HG02610 (cell line): Measurements from ENCODE around the gene ESPN.
A peak's percentile ranks its signal among the peaks of the same experiment; 100 is the strongest.

Experiments
- ATAC-seq: cut with Tn5 transposase; IDR thresholded peaks from one replicate; pipeline ENCODE4 v1.9.1; 2021; ENCODE audit warnings: mild to moderate bottlenecking, moderate library complexity; ENCODE audit not compliant: unreplicated experiment

The ESPN gene

DNA sequence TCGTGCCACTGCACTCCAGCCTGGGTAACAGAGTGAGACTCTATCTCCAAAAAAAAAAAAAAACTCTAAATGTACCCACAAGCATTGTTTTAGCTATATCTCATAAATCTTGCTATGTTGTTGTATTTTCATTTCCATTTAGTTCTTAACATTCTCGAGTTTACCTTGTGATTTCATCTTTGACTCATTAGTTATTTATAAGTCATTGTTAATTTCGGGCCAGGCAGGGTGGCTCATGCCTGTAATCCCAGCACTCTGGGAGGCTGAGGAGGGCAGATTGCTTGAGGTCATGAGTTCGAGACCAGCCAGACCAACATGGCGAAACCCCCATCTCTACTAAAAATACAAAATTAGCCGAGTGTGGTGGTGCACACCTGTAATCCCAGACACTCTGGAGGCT, 16.6 kb upstream of the ESPN start:
- ATAC-seq: no peak

DNA sequence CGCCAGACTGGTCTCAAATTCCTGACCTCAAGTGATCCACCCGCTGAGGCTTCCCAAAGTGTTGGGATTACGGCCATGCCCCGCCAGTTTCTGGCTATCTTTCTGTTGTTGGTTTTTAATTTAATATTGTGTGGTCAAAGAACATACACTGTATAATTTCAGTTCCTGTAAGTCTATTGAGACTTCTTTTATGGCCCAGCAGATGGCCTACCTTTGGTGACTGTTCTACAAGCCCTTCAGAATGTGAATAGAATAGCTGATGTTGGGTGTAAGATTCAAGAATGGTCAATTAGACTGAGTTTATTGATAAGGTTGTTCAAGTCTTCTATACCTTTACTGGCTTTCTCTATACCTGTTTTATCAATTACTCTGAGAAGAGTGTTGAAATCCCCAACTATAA, 15.5 kb upstream of the ESPN start:
- no peak for ATAC-seq

DNA sequence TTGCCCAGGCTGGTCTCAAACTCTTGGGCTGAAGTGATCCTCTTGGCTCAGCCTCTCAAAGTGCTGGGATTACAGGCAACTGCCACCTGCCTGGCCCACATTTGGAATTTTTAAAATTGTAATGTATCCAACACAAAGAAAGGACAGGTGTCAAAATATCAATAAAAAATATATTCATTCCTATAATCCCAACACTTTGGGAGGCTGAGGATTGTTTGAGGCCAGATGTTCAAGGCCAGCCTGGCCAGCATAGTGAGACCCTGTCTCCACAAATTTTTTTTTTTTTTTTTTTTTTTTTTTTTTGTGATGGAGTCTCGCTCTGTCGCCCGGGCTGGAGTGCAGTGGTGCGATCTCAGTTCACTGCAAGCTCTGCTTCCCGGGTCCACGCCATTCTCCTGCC, 14.8 kb upstream of the ESPN start:
- ATAC-seq: no peak

DNA sequence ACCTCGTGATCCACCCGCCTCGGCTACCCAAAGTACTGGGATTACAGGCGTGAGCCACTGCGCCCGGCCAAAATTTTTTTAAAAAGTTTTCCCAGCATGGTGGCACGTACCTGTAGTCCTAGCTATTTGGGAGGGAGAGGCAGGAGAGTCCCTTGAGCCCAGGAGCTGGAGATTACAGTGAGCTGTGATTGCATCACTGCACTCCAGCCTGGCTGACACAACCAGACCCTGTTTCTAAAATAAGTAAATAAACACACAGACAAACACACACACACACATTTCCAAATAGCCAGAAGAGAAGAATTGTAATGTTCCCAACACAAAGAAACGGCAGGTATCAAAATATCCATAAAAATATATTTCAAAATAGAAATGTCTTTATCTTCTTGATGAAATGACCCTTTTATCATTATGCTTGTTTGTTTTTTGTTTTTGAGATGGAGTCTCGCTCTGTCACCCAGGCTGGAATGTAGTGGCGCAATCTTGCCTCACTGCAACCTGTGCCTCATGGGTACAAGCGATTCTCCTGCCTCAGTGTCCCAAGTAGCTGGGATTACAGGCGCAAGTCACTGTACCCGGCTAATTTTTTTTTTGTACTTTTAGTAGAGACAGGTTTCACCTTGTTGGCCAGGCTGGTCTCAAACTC, 14.2 kb upstream of the ESPN start:
- no peak for ATAC-seq

DNA sequence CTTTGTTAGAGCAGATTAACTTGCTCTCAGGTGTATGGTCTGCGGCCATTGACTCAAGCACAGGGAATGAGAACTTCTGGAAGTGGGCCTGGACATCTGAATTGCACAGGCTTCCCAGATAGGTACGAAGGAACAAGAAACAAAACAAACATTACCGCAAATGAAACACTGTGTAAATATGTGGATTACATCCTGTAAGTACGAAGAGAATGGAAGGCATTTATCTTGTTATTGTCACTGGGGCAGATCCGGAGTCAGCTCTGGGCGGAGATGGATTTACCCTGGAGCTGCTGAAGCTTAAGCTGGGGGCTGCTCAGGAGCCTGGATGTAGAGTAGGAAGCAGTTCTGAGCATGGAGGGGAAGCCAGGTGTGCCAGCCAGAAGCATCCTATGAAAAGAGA, 11.7 kb upstream of the ESPN start:
- ATAC-seq: no peak

DNA sequence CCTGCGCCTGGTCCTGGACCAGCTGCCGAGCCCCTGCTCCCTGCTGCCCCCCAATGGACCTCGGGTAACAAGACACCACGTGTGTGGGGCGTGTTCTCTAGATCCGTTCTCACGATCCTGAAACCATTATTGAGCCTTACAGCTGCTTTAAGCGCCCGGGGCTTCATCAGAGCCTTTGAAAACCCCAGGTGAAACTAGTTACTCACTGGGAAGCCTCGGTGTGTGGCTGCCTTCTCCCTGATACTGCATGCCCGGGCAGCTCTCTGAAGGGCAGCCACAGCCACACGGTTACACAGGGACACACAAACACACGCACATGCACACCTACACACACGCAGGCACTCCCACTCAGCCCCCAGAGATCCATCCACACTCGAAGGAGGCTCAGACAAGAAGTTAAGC, 10.1 kb upstream of the ESPN start:
- peak; percentile 75 for ATAC-seq

DNA sequence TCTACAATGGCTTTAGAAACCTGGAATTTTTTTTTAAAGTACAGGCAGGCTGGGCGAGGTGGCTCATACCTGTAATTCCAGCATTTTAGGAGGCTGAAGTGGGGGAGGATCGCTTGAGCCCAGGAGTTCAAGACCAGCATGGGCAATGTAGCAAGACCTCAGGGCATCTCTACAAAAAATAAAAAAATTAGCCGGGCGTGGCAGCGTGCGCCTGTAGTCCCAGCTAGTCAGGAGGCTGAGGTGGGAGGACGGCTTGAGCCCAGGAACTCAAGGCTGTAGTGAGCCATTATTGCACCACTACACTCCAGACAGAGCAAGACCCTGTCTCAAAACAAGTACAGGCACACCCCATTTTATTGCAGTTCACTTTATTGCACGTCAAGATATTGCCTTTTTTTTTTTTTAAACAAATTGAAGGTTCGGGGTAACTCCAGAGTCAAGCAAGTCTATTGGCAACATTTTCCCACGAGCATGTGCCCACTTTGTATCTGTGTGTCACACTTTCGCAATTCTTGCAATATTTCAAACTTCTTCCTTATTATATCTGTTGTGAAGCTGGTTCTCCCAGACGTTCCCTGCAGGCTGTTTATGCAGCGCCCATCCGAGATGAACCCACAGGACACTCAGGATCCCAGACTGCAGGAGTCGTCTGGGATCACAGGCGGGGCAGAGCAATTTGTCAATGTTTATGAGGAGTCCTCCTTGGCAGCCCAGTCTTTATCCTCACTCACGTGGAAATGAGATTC, 9.5 kb upstream of the ESPN start:
- ATAC-seq: no peak

DNA sequence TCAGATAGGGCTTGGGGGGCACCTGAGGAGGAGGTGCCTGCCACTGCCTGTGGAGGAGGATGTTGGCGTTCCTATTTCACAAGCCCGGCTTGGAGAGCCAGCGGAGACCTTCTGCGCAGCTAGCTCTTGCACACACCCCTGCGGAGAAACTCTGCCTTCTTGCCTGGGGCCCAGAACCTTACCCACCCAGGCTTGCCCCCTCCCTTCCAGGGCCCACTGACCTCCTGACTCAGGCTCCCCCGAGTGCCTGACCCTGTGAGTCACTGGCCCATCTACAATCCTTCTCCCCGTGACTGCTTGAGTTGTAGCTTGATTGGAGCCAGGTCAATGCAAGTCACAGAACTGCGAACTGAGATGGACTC, 8.3 kb upstream of the ESPN start:
- ATAC-seq: no peak

DNA sequence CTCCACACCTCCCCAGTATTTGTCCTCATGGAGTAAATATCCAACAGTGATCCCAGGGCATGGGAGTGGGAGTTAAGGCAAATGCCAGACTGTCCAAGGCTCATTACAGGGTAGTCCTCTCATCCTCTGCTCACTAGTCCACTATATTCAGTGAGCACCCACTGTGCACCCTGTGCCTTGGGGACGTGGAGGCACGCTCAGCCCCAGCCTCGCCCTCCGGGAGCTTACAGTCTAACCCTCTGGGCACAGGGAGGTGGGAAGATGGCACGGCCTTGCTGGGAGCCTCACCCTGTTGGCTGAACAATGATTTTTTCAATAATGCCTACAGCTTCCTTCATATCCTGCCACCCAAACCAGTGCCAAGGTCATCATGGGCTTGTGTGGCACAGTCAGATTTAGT, 7.7 kb upstream of the ESPN start:
- ATAC-seq: no peak

DNA sequence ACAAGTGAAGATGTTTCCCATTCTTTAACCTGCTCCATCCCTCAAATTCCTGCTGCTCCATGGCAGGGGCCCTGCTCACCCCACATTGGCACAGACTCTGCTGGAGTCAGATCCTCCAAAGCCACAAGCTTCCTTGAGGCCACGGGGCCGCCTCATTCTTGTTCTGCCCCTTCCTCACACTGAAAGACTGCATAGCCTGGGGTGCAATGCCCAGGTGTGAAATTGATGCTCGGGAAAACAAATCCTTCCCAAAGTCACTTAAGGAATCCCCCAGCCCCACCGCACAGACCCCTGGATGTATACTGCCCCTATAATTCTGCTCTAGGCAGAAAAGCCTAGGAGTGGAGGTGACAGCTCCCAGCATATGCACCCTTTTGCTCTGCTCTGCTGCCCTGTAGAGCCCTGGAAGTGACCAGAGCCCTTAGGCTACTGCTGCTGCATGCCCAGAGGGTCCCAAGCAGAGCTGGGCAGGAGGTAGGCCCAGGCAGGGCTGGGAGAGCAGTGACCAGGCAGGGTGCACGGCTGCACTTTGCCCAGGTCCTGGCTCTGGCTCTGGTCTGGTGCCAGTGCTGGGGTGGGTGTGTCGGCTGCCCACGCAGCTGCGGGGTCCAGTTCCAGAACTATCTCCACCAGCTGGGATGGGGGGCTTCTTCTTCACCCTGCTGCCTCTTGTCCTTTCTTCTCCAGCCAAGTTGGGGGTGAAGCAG, 6.5 kb upstream of the ESPN start:
- ATAC-seq: no peak

DNA sequence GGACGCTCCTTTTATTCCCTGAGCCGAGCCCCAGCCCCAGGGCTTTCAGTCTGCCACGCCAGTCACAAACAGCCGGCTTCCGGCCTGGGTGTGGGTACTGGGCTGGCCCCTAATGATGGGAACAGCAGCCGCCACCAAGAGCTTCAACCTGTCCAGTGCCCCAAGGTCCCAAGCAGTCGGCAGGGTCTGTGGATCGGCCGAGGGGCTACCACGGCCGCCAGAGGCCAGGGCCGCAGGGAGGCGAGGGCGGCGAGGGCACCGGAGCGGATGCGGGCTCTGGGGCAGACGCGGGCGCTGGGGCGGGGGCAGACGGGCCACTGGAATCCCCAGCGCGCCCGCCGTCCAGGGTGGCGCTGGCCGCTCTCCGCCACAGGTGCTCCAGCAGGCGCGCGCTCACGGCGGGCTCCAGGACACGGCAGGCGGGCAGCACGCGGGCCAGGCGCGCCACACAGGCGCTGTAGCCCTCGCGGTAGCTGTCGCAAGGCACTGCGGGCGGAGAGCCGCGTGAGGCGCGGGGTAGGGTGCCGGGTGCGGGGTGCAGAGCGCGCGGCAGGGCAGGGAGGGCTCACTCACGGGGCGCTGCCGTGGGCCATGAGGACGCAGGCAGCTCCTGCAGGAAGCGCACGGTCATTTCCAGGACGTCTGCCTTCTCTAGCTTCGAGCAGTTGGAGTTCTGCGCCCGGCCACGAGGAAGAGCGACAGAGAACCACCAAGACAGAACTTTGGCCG, 5.7 kb upstream of the ESPN start:
- ATAC-seq: no peak

DNA sequence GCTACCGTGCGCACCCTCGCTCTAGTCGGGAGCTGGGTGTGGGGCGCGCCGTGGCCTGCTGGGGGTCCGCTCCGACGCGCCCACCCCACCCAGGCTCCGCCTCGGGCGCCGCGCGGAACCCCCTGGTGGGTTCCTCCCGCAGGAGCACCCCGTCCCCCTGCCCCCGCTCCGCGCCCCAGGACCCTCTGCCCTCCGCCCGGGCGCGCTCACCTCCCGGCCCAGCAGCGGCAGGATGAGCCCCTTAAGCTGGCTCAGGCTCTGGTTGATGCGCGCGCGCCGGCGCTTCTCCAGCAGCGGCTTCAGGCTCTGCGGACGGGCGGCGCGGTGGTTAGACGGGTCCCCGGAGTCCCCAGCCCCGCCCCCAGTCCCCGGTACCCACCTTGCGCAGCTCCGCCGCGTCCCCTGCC, 5.2 kb upstream of the ESPN start:
- ATAC-seq: no peak

DNA sequence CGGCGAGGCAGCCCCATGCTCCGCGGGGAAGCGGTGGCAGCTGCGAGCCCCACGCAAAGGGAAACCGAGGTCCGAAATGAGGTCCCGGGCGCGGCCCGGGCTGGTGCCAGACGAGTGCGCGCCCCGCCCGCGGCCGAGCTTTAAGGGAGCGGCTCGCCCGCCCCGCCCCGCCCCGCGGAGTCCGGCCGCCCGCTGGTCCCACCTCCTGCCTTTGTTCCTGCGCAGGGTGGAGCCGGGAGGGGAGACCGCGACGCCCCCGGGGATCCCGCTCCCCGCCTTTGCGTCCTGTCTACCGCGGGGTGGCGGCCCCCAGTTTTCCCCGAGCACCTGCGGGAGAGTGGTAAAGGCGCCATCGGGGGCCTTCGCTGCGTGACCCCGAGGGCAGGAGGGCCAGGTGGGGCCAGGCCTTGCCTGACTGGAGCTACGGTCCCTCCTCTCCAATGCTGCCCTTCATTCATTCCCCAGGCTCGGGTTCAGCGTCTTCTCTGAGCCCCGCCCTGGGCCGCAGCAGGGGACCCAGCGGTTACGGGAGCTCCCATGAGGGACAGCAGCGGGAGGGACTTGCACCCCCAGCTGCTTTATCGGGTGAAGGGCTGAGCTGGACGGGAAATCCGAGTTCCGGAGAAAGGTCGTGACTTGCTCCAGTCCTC, 4.6 kb upstream of the ESPN start, which contains the start of gene HES2:
Gene HES2 (minus strand): TSS at position 116 of the 650 bp plus-strand sequence. CDS start 99 bp downstream, at position 17.
- no peak for ATAC-seq

DNA sequence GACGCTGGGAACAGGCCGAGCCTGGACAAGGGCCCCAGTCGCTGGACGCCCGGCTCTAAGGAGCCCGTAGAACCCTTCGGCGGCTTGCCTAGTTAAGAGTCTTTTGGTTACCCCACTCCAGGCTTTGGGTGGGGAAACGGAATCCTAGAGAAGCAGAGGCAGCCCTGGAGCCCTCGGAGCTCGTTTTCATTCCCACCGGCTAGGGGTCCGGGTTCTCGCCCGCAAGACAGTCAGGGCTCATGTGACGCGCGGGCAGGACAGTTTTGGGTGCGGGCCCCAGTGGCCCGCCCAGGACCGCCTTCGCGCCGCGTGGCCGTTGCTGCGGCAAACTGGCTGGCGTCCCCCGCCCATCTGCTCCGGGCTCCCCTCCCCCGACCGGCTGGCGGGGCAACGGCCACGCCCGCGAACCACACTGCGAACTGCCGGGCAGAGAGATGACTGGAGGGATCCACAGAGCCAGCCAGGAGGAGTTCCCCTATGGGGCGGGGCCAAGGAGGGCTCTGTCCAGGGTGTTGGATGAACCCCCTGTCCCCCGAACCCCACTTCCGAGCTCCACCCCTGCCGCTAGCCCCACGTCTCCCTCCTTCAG, 4.0 kb upstream of the ESPN start:
- ATAC-seq: no peak

DNA sequence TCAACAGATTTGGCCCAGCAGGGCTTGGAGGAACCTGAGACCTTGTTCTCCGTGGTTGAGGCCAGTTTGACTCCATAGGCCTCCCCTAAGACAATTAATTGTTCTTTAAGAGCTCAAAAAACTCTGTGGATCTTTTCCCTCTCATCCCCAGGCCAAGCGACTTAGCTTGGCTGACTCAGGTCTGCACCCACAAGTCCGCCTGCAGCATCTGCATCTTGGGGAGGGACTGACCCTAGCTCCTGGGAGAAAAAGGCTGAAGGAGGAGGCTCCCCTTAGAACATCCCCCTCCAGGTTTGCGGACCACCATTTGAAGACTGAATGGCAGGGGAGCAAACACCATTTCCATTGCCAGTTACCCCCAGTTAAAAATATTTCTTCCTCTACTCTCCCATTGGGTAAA, 3.3 kb upstream of the ESPN start:
- ATAC-seq: no peak

DNA sequence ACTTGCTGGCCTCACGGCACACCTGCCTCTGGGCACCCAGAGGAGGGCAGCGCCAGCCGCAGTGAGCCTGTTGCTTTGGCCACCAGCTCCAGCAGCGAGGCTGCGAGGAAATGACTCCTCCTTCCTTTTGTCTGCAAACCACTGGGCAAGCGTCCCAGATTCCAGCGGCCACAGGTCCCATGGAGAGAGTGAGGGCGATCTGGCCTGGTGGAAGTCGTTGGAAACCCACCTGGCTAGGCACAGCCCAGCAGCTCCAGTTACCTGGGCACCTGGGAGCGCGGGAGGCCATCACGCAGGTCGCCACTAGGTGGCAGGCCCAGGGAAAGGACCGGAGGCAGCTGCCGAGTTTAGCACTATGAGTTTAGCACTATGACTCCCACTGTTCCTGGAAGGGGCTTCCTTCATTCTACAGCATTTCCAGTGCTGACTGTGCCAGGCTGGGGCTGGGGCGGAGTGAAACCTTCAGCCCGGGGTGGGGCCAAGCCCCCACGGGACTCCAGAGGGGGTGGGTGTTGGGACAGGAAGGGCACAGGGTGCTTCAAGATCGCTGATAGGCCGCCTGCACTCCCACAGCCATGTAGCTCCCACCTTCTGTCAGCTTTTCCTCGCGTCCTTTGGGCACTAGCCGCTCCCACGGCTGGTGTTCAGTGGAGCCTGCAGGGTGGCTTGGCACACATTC, 1.1 kb upstream of the ESPN start:
- ATAC-seq: no peak

DNA sequence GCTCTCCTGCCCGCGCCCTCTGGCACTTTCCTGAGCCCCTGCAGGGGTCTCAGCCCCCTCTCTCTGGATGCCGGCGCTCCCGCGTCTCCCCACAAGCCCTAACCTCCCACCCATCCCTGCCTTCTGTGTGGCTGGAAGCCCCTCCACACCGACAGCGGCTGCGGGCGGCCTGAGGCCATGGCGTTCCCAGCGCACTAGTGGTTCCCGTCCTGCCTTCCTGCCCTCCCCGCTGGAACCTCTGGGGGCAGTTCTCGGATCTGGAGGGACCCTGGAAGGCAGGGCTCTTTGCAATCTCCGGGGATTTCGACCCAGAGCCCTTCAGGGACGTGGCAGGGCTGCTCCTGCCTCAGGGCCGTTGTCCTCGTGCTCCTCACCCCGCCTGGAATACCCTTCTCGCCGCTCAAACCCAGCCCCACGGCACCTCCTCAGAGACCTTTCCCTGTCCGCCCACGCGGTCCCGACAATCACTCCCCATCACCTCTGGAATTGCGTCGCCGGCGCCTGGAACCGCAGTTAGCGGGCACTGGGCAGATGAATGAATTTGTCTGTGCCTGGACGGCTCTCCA, 493 bp upstream of the ESPN start:
- ATAC-seq: no peak

DNA sequence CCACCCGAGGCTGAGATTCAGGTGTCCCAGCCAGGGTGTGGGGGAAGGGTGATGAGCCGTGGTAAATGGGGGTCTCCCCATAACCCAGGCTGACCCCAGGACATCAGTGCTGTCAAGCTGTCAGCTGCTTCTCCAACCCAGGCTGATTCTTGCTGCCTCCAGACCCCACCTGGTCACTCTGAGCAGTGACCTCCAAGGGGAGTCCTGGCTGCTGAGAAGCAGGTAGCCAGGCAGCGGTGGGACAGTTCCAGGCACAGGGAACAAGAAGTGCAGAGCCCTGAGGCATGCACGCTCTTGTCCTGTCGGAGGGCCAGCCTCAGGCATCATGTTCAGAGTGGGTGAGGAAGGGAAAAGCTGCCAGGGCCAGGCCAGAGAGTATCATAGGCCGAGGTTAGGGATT, 1.1 kb downstream of the ESPN start:
- no peak for ATAC-seq

DNA sequence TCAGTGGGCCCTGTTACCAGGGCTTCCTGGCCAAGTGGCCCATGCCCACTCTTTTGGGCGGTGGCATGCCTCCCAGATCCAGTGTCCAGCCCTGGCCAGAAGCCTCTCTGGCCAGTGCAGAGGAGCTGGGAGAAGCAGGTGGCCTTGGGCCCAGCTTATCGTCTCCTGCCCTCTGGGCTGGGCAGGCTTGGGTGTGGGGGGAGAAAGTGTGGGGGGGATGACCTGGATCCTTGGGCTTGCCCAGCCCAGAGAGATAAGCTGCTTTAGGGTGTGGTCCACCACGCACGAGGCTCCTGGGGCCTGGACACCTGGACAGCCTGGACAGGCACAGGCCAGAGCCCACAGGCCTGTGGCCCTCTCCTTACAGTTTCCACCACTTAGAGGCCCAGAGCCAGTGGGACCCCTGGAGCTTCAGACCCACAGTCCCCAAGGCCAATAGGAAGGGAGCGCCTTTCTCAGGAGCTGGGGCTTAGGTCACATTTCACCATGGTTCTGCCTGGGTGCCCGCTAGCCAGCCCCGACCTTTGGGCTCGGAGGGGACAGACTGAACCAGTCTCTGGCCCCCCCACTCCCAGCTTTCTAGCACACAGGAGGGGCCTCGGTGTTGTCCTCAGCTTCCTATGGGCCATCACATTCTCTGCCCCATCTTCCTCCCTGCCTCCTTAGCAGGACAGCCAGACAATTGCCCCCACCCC, 1.8 kb downstream of the ESPN start:
- no peak for ATAC-seq
